Measurements from ENCODE around the gene CENPM.

DNA sequence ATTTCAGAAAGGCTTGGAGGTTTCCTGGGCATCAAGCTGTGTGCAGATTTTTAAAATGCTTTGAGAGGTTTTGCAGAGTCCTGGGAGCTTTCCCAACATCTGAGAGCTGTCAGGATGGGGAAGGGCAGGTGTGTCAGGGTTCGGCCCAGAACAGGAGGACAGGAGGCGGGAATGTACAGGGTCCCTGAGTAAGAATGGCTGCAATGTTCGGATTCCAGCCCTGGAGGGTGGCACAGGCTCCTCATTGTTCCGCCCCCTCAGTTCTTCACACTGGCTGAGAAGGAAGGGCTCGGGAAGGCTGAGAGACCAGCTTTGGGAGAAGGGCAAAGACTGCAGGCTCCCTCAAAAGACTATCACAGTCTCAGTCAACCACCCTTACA is 17.1 kb upstream of the CENPM start:
- TF ChIP-seq RAD21 (IDR thresholded peaks at IDR 0.05; ENCODE audit: low read depth) (no peak), TCF12 (IDR thresholded peaks at IDR 0.05; ENCODE audit: low read depth) (no peak)
